NCI-H1105 (cell line): ENCODE data around the gene GNAL.
"Not testable (repeated sequence)": the region's sequence is repeated elsewhere in the genome, so short reads cannot be mapped to it uniquely, and the experiment has no call there.

ENCODE experiments used
- DNase-seq: peaks from one replicate; lab custom pipeline; 2025; lab: John Stamatoyannopoulos, UW

GNAL gene

DNA sequence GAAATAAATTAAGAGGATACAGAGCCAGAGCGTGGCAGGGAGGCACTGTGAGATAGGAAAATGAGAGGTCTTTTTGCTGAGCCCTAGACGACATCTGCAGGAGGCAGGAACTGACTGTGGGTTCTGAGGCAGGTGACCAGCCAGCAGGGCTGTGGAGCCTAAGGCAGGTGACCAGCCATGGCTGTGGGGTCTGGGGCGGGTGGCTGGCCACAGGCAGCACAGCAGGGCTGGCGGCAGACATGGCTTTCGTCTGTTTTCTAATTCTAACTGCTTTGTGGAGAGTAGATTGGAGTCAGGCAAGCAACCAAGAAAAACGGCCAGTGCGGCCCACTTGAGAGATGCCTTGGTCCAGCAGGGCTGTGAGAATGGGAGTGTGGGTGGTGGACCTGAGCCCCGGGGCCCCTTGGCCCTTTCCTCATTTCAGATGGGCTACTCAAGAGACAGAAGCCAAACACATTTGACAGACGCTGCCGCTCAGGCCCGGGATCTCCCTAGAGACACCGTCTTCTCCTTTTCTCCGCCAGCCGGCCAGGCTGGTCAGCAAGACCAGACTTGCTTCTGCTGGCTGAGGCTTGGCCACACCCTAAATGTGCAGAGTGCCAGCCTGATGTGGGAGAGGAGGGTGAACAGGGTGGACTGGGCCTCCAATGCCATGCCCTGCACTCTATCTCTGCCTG is 19.7 kb upstream of the GNAL start:
- DNase-seq, result no peak

DNA sequence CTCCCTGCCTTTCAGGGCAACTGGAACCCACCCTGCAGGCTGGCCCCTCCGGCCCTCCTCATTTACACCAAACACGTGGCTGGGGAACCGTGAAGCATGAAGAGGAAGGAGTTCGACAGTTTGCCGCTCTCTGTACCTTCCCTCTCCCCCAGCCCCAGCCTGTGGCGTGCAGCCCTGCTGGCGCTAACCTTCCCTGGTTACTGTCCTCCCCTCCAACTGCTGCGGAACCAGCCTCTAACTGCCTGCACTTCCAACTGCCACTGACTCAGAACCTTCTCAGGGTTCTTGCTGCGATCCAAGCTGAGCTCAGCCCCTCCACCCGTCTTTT is 19.2 kb upstream of the GNAL start:
- DNase-seq, result no peak

DNA sequence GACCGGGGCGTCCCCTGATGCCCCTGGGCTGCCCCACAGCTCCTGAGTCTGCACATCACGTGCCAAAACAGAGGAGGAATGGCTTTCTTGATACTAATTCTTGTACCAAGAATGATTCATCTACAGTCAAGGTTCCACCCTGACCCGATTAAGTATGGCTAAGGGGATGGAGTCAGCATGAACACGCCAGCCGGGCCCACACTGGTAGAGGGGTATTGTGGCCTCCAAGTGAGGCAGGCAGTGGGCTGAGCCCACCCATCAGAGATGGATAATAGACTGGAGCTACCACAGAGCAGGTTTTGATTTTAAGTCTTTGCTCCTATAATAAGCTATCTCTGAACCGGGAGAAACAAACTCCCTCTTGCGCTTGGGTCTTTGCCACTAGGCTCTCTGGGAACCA is 17.9 kb upstream of the GNAL start:
- no peak for DNase-seq

DNA sequence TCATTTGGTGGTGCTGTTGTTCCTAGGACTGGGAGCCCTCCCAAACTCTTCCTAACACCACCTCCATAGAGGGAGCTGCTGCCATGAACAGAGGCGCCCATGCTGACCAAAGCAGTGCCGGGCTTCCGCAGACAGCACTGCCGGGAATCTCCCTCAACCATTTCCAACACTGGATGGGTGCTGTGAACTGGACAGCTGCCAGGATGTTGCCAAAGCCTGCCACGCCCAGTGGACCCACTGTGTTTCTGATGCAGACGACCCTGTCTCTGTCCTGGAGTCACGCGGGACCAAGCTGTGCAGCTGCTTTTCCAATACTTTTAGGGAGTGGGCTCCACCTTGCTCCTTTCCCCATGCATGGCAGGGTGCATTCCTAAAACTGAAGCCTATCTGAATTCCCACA is 16.9 kb upstream of the GNAL start:
- DNase-seq, result no peak

- no peak for DNase-seq
These were observed 16.1 kb upstream of the GNAL start for GRCh38 chr18:11672846-11673454.

DNA sequence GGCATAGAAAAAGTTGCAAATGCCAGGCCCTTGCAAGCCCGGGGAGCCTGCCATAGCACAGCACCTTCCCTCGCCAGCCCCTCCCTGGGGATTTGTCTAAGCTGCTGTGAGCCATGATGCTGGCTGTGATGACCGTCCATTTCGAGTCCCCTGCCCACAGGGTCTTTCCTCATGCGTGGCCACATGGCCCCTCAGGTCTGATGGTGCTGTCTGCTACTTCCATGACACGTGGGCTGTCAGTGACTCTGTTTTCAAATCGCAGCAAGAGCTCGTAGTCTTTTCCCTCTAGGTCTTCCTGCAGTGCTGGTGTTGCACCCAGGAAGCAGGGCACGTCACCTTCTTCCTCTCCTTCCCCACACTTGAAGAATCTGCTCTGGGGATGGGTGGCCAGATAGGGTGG is 15.5 kb upstream of the GNAL start:
- no peak for DNase-seq

GRCh38 chr18:11674119-11674518 is 14.9 kb upstream of the GNAL start:
- DNase-seq, result no peak

DNA sequence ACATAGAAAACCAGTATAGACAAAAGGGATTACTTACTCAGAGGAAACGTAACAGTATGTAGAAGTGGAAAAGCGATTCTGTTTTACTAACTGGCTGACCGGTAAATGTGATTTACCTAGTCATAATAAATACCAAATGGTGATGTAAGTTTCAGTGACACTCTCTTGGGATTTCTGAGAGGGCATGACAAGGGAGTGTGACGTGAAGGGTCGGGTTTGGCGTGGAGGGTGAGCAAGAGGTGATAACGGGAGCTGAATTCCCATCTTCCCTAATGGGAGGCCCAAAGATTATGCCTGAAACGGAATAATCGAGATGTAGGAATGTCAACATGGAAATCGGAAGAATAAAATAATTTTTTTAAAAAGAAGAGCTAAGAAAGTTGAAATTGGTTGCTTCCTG is 12.7 kb upstream of the GNAL start:
- DNase-seq, result no peak

DNA sequence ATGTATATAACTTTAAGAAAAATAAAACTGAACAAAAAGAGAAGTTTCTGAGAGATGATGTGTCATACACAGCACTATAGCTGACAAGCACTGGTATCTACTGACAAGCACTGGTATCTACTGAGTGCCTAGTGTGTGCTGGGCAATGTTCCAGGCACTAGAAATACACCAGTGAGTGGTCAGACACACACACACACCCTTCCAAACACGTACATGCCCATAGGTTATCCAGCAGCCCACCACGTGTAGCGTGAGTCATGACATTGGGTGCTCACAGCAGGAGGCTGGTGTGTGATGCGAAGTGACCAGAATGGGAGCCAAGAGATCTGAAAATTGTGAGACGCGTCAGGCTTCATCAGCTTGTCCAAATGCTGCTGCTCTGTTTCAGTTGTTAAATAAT is 12.2 kb upstream of the GNAL start:
- DNase-seq, result no peak

- DNase-seq, result no peak
These were observed 10.9 kb upstream of the GNAL start for GRCh38 chr18:11678211-11678610.

DNA sequence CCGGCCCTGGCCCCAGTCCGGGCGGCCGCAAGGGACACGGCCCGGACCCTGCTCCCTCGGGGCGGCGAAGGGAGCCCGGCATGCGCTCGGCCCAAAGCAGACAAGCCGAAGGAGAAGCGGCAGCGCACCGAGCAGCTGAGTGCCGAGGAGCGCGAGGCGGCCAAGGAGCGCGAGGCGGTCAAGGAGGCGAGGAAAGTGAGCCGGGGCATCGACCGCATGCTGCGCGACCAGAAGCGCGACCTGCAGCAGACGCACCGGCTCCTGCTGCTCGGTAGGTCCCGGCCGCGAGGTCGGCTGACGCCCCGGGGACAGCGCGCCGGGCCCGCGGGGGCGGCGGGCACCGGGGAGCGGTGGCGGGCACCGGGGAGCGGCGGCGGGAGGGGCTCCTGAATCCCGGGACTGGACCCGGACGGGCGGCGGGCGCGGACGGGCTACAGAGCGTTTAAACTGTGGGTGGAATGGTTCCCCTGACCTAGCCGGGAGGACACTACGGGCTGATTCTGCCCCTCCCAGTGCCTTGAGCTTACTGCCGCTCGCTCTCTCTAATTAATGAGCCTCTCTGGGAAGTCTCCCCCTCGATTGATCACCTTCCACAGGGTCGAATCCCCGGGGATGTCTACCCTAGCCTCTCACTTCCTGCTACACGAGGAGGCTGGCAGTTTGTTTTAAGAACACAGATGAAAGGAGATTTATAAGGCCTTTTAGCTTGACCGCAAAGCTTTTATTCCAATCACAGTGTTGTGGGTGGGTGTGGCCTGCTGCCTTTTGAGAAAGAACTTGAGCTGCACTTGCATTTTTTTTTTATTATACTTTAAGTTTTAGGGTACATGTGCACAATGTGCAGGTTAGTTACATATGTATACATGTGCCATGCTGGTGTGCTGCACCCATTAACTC is 853 bp downstream of the GNAL start:
- peak; percentile 20 for DNase-seq

DNA sequence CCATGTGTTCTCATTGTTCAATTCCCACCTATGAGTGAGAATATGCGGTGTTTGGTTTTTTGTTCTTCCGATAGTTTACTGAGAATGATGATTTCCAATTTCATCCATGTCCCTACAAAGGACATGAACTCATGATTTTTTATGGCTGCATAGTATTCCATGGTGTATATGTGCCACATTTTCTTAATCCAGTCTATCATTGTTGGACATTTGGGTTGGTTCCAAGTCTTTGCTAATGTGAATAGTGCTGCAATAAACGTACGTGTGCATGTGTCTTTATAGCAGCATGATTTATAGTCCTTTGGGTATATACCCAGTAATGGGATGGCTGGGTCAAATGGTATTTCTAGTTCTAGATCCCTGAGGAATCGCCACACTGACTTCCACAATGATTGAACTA is 1.6 kb downstream of the GNAL start:
- not testable (repeated sequence) for DNase-seq

DNA sequence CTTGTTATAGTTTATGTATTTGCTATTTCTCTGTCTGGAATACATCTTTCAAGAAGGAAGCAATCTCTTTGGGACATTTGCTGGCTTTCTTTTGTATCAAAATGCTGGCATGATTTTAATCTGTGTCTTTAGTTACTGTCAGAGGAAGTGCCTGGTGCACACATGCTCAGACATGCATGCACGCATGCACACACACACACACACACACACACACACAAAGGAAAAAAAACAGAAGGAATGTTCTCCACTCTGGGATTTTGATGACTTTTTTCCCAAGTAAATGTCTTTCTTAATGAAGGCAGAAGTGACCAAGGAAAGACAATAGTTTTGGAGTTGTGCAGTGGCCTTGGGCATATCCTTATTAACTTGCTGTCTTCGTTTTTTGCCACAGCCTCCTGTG is 6.7 kb downstream of the GNAL start:
- no peak for DNase-seq

- no peak for DNase-seq
These were observed 7.4 kb downstream of the GNAL start for GRCh38 chr18:11696451-11696850.

DNA sequence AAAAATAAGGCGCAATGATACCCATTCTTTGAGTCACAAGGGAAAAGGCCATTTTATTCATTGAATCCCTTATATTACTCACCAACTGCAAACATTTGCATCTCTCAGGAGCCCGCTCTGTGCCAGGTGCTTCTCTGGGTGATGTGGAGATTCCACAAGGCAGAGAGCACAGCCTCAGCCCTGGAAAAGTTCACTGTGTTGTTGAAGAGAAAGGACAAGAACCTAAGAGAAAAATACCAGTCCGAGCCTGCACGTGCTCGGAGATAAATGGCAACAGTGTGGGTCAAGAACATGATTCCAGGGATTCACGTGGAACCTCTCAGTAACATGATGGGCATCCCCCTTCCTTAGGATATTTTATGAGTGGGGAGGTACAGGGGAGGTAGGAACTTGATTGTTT is 11.8 kb downstream of the GNAL start:
- DNase-seq, result no peak

GRCh38 chr18:11710578-11710977 is 21.5 kb downstream of the GNAL start:
- no peak for DNase-seq

GRCh38 chr18:11713756-11714155 is 24.7 kb downstream of the GNAL start:
- DNase-seq, result no peak

- DNase-seq, result no peak
These were observed 25.3 kb downstream of the GNAL start for GRCh38 chr18:11714244-11714918.

- DNase-seq, result not testable (repeated sequence)
These were observed 27.8 kb downstream of the GNAL start for GRCh38 chr18:11716767-11717315.

GRCh38 chr18:11719050-11719449 is 30.0 kb downstream of the GNAL start:
- no peak for DNase-seq

GRCh38 chr18:11719621-11720020 is 30.6 kb downstream of the GNAL start:
- no peak for DNase-seq

- no peak for DNase-seq
These were observed 32.7 kb downstream of the GNAL start for GRCh38 chr18:11721720-11722119.
